ENCODE data around the gene PLA2G4F. TPM values are rescaled to one million over a fixed set of nuclear protein-coding genes. Genes with fewer than 3 reads are reported as not detected.

PLA2G4F gene
- total and polyA plus RNA-seq, 10 of the 15 experiments (the other 5 are each of a cell fraction or from before 2014, with no cell fraction given): not detected

- no peak for TF ChIP-seq ZBTB4 (CRISPR knock-in tag; IDR thresholded peaks at IDR 0.05)
- TF ChIP-seq STAT1 (conservative IDR thresholded peaks at IDR 0.05): no peak
- TF ChIP-seq, protein P1, sequence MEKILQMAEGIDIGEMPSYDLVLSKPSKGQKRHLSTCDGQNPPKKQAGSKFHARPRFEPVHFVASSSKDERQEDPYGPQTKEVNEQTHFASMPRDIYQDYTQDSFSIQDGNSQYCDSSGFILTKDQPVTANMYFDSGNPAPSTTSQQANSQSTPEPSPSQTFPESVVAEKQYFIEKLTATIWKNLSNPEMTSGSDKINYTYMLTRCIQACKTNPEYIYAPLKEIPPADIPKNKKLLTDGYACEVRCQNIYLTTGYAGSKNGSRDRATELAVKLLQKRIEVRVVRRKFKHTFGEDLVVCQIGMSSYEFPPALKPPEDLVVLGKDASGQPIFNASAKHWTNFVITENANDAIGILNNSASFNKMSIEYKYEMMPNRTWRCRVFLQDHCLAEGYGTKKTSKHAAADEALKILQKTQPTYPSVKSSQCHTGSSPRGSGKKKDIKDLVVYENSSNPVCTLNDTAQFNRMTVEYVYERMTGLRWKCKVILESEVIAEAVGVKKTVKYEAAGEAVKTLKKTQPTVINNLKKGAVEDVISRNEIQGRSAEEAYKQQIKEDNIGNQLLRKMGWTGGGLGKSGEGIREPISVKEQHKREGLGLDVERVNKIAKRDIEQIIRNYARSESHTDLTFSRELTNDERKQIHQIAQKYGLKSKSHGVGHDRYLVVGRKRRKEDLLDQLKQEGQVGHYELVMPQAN (conservative IDR thresholded peaks at IDR 0.05): no peak
These were observed 66.1 kb downstream of the PLA2G4F start (continued) for GRCh38 chr15:42090370-42090769.

GRCh38 chr15:42089942-42090341, 66.5 kb downstream of the PLA2G4F start:
- intact Hi-C loops (cut with micrococcal nuclease; ENCODE audit: unreplicated experiment): no loop called here

More at GRCh38 chr15:42089942-42090341, 66.5 kb downstream of the PLA2G4F start:
- no peak overlapping the region for H3K9ac ChIP-seq (ENCODE audit: control insufficient read depth, insufficient read depth, low read length)
- no peaks in the 10 kb centered on the region for H3K79me2 ChIP-seq (ENCODE audit: control insufficient read depth, insufficient read depth, low read length)
- H3K27ac ChIP-seq (ENCODE audit: control insufficient read depth, insufficient read depth): no peak overlapping the region
- H3K36me3 ChIP-seq (ENCODE audit: control insufficient read depth in 2 of 2, insufficient read depth in 2 of 2, low read length in 1 of 2): no peaks in the 10 kb centered on the region
- no peak overlapping the region for H3K4me2 ChIP-seq (ENCODE audit: control insufficient read depth, insufficient read depth)
- CTCF ChIA-PET: interaction anchor here (1.6 kb wide), 1 partner anchor 11 kb away, joined by 3 read pairs; no protein-coding TSS in a partner anchor
- H3K4me3 ChIP-seq: no peak overlapping the region
- 34% methylated on average over 4 of the region's 4 CpGs for whole genome bisulfite sequencing (ENCODE audit: insufficient coverage, insufficient replicate concordance, low lambda C conversion rate, missing lambda C conversion rate)
- TF ChIP-seq ZBED1 (IDR thresholded peaks at IDR 0.05; ENCODE audit: borderline replicate concordance) (no peak), KAT2A (conservative IDR thresholded peaks at IDR 0.05; ENCODE audit: control insufficient read depth, low read depth, low read length) (no peak), SP1 (IDR thresholded peaks at IDR 0.05; ENCODE audit: low read depth, low read length) (no peak)
- POLR2A ChIA-PET: no interaction called here
- in situ Hi-C loops (cut with MboI): no loop called here
- SMC1A ChIA-PET (ENCODE audit: uncharacterized antibody, unreplicated experiment): no interaction called here
- no peaks in the 10 kb centered on the region; the same call in 1 of the 2 replicates for H3K4me1 ChIP-seq (ENCODE audit: control insufficient read depth, insufficient read depth, low read length)
- ATAC-seq (no peak), DNase-seq (ENCODE audit: low read depth, low spot score) (no peak), FAIRE-seq (no peak)
- no TSS peak for BruUV-seq (replicated peaks)
- no peak overlapping the region for H2AFZ ChIP-seq (ENCODE audit: control insufficient read depth, low read depth, low read length)
- H3K9me3 ChIP-seq (replicated peaks; ENCODE audit: control insufficient read depth, insufficient read depth, low read length): no peaks in the 10 kb centered on the region
- no peaks in the 10 kb centered on the region for H4K20me1 ChIP-seq (ENCODE audit: control insufficient read depth, insufficient read depth)
- no peaks in the 10 kb centered on the region for H3K27me3 ChIP-seq (replicated peaks in 1 of 2; ENCODE audit: control insufficient read depth in 2 of 2, insufficient read depth in 2 of 2, low read length in 1 of 2)
- RAD21 ChIA-PET (ENCODE audit: unreplicated experiment): no interaction called here

MicroRNAs within 50 kb of the gene (microRNA counts, 767-probe panel; counts per million panel counts)
- microRNA hsa-miR-627: 1,346 counts per million, percentile 48 among the panel's probes with 10 or more counts

Small RNAs within 50 kb of the gene (microRNA-seq; reads per million reads assigned to microRNA genes)
- 70.2 reads per million, percentile 70 among the genes with 10 or more reads in this experiment for gene MIR627

Small RNAs within 50 kb of the gene (small RNA-seq; reads per million reads assigned to genes)
- 4.2 reads per million, percentile 85 among the genes with 10 or more reads in this experiment for gene MIR627

Other genes with a start within 250 kb of the PLA2G4F start
- gene EHD4, start 184.1 kb downstream of the PLA2G4F start, total RNA-seq (2014; rRNA removed): 48.2 and 49.6 TPM in 2 replicates
- gene EHD4, start 184.1 kb downstream of the PLA2G4F start, total RNA-seq (2014; rRNA removed; fragmentation: Illumina TruSeq; extraction: Trizol): 24.3 and 26.0 TPM in 2 replicates
- gene EHD4, start 184.1 kb downstream of the PLA2G4F start, total RNA-seq (2021): 52.1 and 53.2 TPM in 2 replicates
- 25.6 and 42.2 TPM in 2 replicates for gene EHD4, start 184.1 kb downstream of the PLA2G4F start, polyA plus RNA-seq (2011; rRNA removed)
- gene EHD4, start 184.1 kb downstream of the PLA2G4F start, polyA plus RNA-seq (2014; fragmentation: Illumina TruSeq; extraction: Trizol): 18.9 and 29.3 TPM in 2 replicates
- 1 to 10 TPM; 4.2 to 8.6 TPM for gene EHD4, start 184.1 kb downstream of the PLA2G4F start, polyA plus RNA-seq (2014; fragmentation: Nextera tagmentation; extraction: Ambion mirVana)
- 47.3 and 50.1 TPM in 2 replicates for gene EHD4, start 184.1 kb downstream of the PLA2G4F start, polyA plus RNA-seq (2014; rRNA removed)
- 10 to 100 TPM; 60.7 to 62.9 TPM for gene EHD4, start 184.1 kb downstream of the PLA2G4F start, polyA plus RNA-seq (2016; fragmentation: Nextera tagmentation; extraction: Ambion mirVana)
- gene PLA2G4E, start 135.6 kb downstream of the PLA2G4F start, total RNA-seq (2014; rRNA removed): 0.06 TPM in 1 of 2 replicates, not detected in the other
- 0.05 TPM in 1 of 2 replicates, not detected in the other for gene PLA2G4E, start 135.6 kb downstream of the PLA2G4F start, total RNA-seq (2014; rRNA removed; fragmentation: Illumina TruSeq; extraction: Trizol)
- 0.05 and 0.11 TPM in 2 replicates for gene PLA2G4E, start 135.6 kb downstream of the PLA2G4F start, total RNA-seq (2021)
- 0.07 TPM in 2 replicates for gene PLA2G4E, start 135.6 kb downstream of the PLA2G4F start, polyA plus RNA-seq (2011; rRNA removed)
- gene PLA2G4E, start 135.6 kb downstream of the PLA2G4F start, polyA plus RNA-seq (2014; fragmentation: Illumina TruSeq; extraction: Trizol): 0.06 TPM in 1 of 2 replicates, not detected in the other
- gene PLA2G4E, start 135.6 kb downstream of the PLA2G4F start, polyA plus RNA-seq (2014; fragmentation: Nextera tagmentation; extraction: Ambion mirVana): not detected
- gene PLA2G4E, start 135.6 kb downstream of the PLA2G4F start, polyA plus RNA-seq (2014; rRNA removed): 0.15 and 0.32 TPM in 2 replicates
- not detected for gene PLA2G4E, start 135.6 kb downstream of the PLA2G4F start, polyA plus RNA-seq (2016; fragmentation: Nextera tagmentation; extraction: Ambion mirVana)
- not detected in 2 replicates for gene PLA2G4D, start 62.1 kb downstream of the PLA2G4F start, total RNA-seq (2014; rRNA removed)
- gene PLA2G4D, start 62.1 kb downstream of the PLA2G4F start, total RNA-seq (2014; rRNA removed; fragmentation: Illumina TruSeq; extraction: Trizol): not detected in 2 replicates
- gene PLA2G4D, start 62.1 kb downstream of the PLA2G4F start, total RNA-seq (2021): not detected in 2 replicates
- gene PLA2G4D, start 62.1 kb downstream of the PLA2G4F start, polyA plus RNA-seq (2011; rRNA removed): 0.03 TPM in 1 of 2 replicates, not detected in the other
- gene PLA2G4D, start 62.1 kb downstream of the PLA2G4F start, polyA plus RNA-seq (2014; fragmentation: Illumina TruSeq; extraction: Trizol): not detected in 2 replicates
- gene PLA2G4D, start 62.1 kb downstream of the PLA2G4F start, polyA plus RNA-seq (2014; fragmentation: Nextera tagmentation; extraction: Ambion mirVana): not detected
- gene PLA2G4D, start 62.1 kb downstream of the PLA2G4F start, polyA plus RNA-seq (2014; rRNA removed): 0.06 TPM in 1 of 2 replicates, not detected in the other
- not detected for gene PLA2G4D, start 62.1 kb downstream of the PLA2G4F start, polyA plus RNA-seq (2016; fragmentation: Nextera tagmentation; extraction: Ambion mirVana)
- 34.5 and 36.6 TPM in 2 replicates for gene VPS39, start 51.7 kb upstream of the PLA2G4F start, total RNA-seq (2014; rRNA removed)
- gene VPS39, start 51.7 kb upstream of the PLA2G4F start, total RNA-seq (2014; rRNA removed; fragmentation: Illumina TruSeq; extraction: Trizol): 27.5 and 32.8 TPM in 2 replicates
- 46.4 and 50.0 TPM in 2 replicates for gene VPS39, start 51.7 kb upstream of the PLA2G4F start, total RNA-seq (2021)
- 40.9 TPM in 2 replicates for gene VPS39, start 51.7 kb upstream of the PLA2G4F start, polyA plus RNA-seq (2011; rRNA removed)
- gene VPS39, start 51.7 kb upstream of the PLA2G4F start, polyA plus RNA-seq (2014; fragmentation: Illumina TruSeq; extraction: Trizol): 47.6 and 48.2 TPM in 2 replicates
- 1 to 10 TPM; 4.9 to 6.9 TPM for gene VPS39, start 51.7 kb upstream of the PLA2G4F start, polyA plus RNA-seq (2014; fragmentation: Nextera tagmentation; extraction: Ambion mirVana)
- gene VPS39, start 51.7 kb upstream of the PLA2G4F start, polyA plus RNA-seq (2014; rRNA removed): 42.0 and 46.3 TPM in 2 replicates
- 10 to 100 TPM; 31.9 to 37.9 TPM for gene VPS39, start 51.7 kb upstream of the PLA2G4F start, polyA plus RNA-seq (2016; fragmentation: Nextera tagmentation; extraction: Ambion mirVana)
- gene GANC, start 116.6 kb upstream of the PLA2G4F start, total RNA-seq (2014; rRNA removed): 20.9 and 22.1 TPM in 2 replicates
- gene GANC, start 116.6 kb upstream of the PLA2G4F start, total RNA-seq (2014; rRNA removed; fragmentation: Illumina TruSeq; extraction: Trizol): 24.0 and 26.8 TPM in 2 replicates
- 35.3 and 39.2 TPM in 2 replicates for gene GANC, start 116.6 kb upstream of the PLA2G4F start, total RNA-seq (2021)
- 25.9 and 31.0 TPM in 2 replicates for gene GANC, start 116.6 kb upstream of the PLA2G4F start, polyA plus RNA-seq (2011; rRNA removed)
- gene GANC, start 116.6 kb upstream of the PLA2G4F start, polyA plus RNA-seq (2014; fragmentation: Illumina TruSeq; extraction: Trizol): 28.3 and 35.8 TPM in 2 replicates
- 10 to 100 TPM; 11.3 to 13.1 TPM for gene GANC, start 116.6 kb upstream of the PLA2G4F start, polyA plus RNA-seq (2014; fragmentation: Nextera tagmentation; extraction: Ambion mirVana)
- 16.2 and 16.4 TPM in 2 replicates for gene GANC, start 116.6 kb upstream of the PLA2G4F start, polyA plus RNA-seq (2014; rRNA removed)
- gene GANC, start 116.6 kb upstream of the PLA2G4F start, polyA plus RNA-seq (2016; fragmentation: Nextera tagmentation; extraction: Ambion mirVana): 10 to 100 TPM; 18.2 to 25.1 TPM
- gene TMEM87A, start 116.8 kb upstream of the PLA2G4F start, total RNA-seq (2014; rRNA removed): 31.1 and 38.6 TPM in 2 replicates
- gene TMEM87A, start 116.8 kb upstream of the PLA2G4F start, total RNA-seq (2014; rRNA removed; fragmentation: Illumina TruSeq; extraction: Trizol): 32.7 and 34.1 TPM in 2 replicates
- 22.9 and 25.6 TPM in 2 replicates for gene TMEM87A, start 116.8 kb upstream of the PLA2G4F start, total RNA-seq (2021)
- 23.9 and 35.2 TPM in 2 replicates for gene TMEM87A, start 116.8 kb upstream of the PLA2G4F start, polyA plus RNA-seq (2011; rRNA removed)
- gene TMEM87A, start 116.8 kb upstream of the PLA2G4F start, polyA plus RNA-seq (2014; fragmentation: Illumina TruSeq; extraction: Trizol): 33.4 and 40.8 TPM in 2 replicates
- gene TMEM87A, start 116.8 kb upstream of the PLA2G4F start, polyA plus RNA-seq (2014; fragmentation: Nextera tagmentation; extraction: Ambion mirVana): 10 to 100 TPM; 33.4 to 53.2 TPM
- gene TMEM87A, start 116.8 kb upstream of the PLA2G4F start, polyA plus RNA-seq (2014; rRNA removed): 17.4 and 18.2 TPM in 2 replicates
- 10 to 100 TPM; 40.9 to 49.2 TPM for gene TMEM87A, start 116.8 kb upstream of the PLA2G4F start, polyA plus RNA-seq (2016; fragmentation: Nextera tagmentation; extraction: Ambion mirVana)
- 3.0 and 3.4 TPM in 2 replicates for gene CAPN3, start 202.9 kb upstream of the PLA2G4F start, total RNA-seq (2014; rRNA removed)
- gene CAPN3, start 202.9 kb upstream of the PLA2G4F start, total RNA-seq (2014; rRNA removed; fragmentation: Illumina TruSeq; extraction: Trizol): 1.1 and 1.8 TPM in 2 replicates
- 2.4 and 3.2 TPM in 2 replicates for gene CAPN3, start 202.9 kb upstream of the PLA2G4F start, total RNA-seq (2021)
- 2.4 and 2.8 TPM in 2 replicates for gene CAPN3, start 202.9 kb upstream of the PLA2G4F start, polyA plus RNA-seq (2011; rRNA removed)
- gene CAPN3, start 202.9 kb upstream of the PLA2G4F start, polyA plus RNA-seq (2014; fragmentation: Illumina TruSeq; extraction: Trizol): 2.9 and 3.0 TPM in 2 replicates
- 1 to 10 TPM; 1.6 to 1.7 TPM for gene CAPN3, start 202.9 kb upstream of the PLA2G4F start, polyA plus RNA-seq (2014; fragmentation: Nextera tagmentation; extraction: Ambion mirVana)
- 2.1 and 3.8 TPM in 2 replicates for gene CAPN3, start 202.9 kb upstream of the PLA2G4F start, polyA plus RNA-seq (2014; rRNA removed)
- 1 to 10 TPM; 1.6 to 1.9 TPM for gene CAPN3, start 202.9 kb upstream of the PLA2G4F start, polyA plus RNA-seq (2016; fragmentation: Nextera tagmentation; extraction: Ambion mirVana)

All from GM12878 (cell line).